Femur (tissue), 1 donor: Measurements from ENCODE around the gene ALDH1A1.
A peak's percentile ranks its signal among the peaks of the same experiment; 100 is the strongest.
"Not testable (repeated sequence)": the region's sequence is repeated elsewhere in the genome, so short reads cannot be mapped to it uniquely, and the experiment has no call there.

Source experiments
- DNase-seq: peaks from one replicate; pipeline ENCODE4 v3.0.0-alpha.2; 2017

The ALDH1A1 gene

GRCh38 chr9:72978744-72979143 lies 25.9 kb upstream of the ALDH1A1 start:
- no peak for DNase-seq

- DNase-seq = no peak
These were observed 24.8 kb upstream of the ALDH1A1 start for GRCh38 chr9:72977670-72978069.

DNA sequence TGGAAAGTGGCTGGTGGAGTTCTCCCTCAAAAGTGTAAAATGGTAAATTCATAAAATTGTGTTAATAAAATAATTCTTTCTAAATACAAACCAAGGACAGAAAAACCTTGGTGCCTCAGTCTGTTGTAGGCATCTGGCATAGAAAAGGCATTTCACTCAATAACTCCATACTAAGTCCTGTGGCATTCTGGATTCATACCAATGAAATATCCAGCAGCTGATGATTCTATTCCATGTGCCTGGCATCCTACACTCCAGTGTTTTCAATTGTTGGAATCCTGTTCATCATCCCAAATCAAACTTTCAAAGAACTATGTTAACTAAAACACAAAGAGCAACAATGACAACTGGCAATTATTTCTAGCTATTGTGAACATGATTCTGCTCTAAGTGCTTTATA lies 21.6 kb upstream of the ALDH1A1 start:
- no peak for DNase-seq

GRCh38 chr9:72972636-72973035 lies 19.8 kb upstream of the ALDH1A1 start:
- DNase-seq = no peak

GRCh38 chr9:72971411-72971810 lies 18.6 kb upstream of the ALDH1A1 start:
- no peak for DNase-seq

DNA sequence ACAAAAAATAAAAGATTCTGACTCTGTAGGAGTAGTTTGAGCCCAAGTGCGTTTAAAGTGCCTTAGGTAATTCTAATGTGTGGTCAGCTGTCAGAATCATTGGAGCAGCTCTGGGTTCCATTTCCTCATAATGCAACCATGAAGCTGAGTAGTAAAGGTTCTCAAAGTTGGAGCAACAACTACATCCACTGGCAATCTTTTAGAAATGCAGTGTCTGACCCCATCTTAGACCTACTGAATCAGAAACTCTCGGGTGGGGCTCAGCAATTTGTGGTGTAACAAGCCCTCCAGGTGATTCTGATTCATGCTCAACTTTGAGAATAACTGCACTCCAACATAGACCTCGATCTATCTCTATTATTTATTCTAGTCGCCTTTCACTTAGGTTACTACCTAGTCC lies 7.6 kb upstream of the ALDH1A1 start:
- DNase-seq = no peak

DNA sequence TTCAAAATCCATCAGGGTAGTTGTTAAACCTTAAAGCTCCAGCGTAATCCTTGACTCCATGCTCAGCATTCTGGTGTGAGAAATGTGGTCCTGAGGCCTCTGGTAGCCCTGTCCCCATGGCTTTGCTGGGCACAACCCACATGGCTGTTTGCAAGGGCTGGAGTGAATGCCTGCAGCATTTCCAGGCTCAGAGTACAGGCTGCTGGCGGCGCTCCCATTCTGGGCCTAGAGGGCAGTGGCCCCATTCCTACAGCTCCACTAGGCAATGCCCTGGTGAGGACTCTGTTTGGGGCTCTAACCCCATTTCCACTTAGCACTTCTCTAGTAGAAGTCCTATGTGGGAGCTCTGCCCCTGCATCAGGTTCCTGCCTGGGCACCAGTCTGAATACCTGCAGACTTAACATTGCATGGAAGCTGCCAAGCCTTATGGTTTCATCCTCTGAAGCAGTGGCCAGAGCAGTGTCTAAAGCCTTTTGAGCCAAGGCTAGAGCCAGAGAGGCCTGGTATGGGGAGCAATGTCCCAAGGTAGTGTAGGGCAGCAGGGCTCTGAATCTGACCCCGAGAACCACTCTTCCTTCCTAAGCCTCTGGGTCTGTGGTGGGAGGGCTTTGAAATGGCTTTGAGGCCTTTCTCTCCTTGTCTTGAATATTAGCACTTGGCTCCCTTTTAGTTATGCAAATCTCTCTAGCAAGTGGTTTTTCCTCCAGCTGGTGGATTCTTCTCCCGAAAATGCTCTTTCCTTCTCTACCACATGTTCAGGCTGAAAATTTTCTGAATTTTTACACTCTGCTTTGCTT lies 5.8 kb upstream of the ALDH1A1 start:
- no peak for DNase-seq

DNA sequence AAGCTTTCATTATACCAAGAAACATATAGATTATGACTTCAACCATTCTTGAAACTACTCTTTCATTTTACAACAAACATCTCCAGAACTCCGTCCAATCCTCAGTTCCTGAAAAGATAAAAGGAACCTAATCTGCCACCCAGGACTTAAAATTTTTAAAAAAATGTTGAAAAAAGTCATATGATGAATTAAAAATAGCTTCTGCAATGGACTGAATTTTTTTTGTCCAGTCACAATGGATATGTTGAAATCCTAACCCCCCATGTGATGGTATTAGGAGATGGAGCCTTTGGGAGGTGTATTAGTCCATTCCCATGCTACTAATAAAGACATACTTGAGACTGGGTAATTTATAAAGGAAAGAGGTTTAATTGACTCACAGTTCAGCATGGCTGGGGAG lies 2.7 kb upstream of the ALDH1A1 start:
- DNase-seq = no peak

- no peak for DNase-seq
These were observed 2.2 kb upstream of the ALDH1A1 start for GRCh38 chr9:72955126-72955455.

GRCh38 chr9:72954431-72955125 lies 1.7 kb upstream of the ALDH1A1 start:
- DNase-seq = peak; percentile 50

DNA sequence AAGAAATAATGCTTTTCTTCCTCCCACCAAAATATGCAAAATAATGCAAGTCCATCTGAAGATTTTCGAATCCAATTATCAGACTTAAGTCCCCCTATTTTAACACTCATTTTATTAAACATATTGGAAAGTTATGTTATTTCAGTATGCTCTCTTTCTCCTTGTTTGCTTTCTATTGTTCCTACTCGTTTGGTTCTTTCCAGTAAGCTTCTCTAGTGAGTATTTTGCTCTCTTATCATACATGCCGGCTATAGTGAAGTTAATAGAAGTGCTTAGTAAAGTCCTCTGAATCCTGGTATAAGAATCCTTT lies 517 bp downstream of the ALDH1A1 start:
- DNase-seq = no peak

DNA sequence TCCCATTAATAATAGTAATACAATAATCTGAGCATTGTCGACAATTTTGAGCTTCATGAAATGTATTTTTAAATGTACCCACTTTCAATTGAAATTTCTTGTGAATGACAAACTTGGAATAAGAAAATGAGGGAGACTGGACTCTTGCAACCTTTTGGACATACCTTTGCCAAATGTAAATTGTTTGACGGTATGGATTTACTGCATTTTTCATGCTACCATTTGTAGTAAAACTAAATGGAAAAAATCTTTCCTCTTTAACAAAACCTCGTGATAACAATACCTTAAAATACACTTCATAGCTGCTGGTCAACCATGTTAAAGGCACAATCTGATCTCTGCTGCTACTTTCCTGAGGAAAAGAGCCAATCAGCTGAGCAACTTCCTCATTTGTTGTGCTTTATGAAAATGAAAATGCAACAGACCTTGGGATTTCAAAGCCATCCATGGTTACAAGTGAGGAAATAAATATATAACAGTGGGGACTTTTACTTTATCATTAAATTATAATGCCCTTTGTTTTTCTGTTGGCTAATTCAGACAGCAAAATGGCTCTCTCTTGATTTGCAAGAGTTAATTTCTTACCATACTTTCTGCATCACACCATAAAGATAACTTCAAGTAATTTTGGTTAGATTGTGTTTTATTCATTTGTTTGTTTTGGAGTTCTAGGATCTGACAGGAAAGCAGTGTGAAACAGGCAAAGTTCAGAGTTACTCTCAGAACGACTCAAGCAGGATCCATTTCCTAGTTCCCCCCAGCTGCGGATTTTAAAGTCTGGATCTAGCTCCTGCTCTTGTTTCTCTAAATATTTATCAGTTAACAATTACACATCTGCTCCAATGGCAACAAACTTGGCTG lies 1.1 kb downstream of the ALDH1A1 start:
- DNase-seq = no peak

- no peak for DNase-seq
These were observed 1.9 kb downstream of the ALDH1A1 start for GRCh38 chr9:72950875-72951442.

- DNase-seq = no peak
These were observed 2.9 kb downstream of the ALDH1A1 start for GRCh38 chr9:72949918-72950325.

DNA sequence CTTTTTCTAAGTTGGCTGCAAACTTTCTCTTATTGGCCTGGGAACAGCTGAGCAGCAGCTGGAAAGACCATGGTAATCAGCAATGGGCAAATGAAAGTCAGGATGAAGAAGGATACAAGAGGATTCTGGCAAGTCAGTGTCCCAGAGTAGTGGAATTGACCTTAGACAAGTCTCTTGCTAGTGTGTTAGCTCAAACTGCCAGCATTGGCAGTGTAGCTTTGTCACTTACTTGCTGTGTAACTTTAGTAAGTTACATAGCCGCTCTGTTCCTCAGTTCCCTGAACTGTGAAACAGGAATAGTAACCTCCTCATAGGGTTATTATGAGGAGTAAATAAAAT lies 3.6 kb downstream of the ALDH1A1 start:
- no peak for DNase-seq

DNA sequence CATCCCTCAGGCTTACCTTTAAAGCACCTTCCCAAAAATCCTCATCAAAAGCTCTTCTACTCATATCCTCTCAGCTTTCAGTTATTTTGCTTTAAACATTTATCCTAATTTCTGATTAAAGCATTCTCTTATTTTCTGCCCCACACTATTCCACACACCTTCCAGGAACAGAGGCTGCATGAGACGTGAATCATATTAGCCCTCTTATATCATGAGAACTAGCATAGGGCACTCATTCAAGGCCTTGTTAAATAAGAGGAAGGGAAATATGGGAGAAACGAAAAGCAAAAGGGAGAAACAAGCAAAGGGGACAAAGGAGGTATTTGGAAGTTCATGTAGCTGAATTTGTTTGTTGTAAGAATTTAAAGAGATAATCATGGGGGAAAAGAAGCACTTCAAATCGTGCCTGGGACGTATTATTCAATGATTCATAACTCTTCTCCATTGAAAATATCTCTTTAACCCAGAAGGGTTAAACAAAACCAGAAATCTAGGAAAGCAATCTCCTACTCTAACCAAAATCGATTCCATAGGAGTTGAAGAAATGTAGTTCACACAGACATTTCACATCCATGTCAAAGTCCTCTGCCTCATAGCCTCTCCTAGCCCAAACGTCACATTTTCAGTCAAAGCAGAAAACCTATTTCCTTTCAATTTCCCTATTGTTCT lies 4.1 kb downstream of the ALDH1A1 start:
- no peak for DNase-seq

- DNase-seq = no peak
These were observed 4.8 kb downstream of the ALDH1A1 start for GRCh38 chr9:72947984-72948465.

DNA sequence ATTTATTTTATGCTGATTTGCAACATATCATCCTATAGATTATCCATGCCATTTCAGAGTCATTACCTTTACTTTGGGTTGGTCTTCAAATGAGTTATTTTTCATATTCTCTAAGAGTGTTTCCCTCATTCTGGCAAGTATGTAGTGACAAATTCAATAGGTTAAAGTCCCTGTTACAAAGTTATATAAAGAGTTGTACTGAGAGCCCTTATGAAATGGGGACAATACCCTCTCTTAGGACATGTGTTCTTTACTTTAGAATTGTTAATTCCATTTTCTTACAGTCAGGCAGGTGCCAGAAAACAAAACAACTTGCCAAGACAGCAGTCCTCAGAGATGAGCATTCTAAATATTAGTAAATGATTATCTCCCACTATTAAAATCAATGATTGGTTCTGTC lies 6.0 kb downstream of the ALDH1A1 start:
- no peak for DNase-seq

DNA sequence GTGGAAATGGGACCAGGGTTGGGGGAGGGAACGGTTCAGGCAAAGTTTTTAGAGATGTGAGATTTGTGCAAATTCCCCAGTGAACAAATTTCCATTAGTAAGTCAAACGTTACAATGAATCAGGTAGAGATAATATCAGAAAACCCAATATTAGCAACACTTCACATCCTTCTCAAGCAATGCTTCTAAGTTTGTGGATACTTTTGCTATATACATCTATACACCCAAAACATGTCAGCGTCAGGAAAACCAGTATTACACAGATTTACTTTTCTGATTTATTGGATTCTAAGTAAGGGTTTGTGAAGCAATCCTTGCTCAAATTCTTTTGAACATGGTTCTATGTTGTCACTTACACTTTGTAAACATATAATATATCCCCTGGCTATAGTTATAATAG lies 6.5 kb downstream of the ALDH1A1 start:
- no peak for DNase-seq

DNA sequence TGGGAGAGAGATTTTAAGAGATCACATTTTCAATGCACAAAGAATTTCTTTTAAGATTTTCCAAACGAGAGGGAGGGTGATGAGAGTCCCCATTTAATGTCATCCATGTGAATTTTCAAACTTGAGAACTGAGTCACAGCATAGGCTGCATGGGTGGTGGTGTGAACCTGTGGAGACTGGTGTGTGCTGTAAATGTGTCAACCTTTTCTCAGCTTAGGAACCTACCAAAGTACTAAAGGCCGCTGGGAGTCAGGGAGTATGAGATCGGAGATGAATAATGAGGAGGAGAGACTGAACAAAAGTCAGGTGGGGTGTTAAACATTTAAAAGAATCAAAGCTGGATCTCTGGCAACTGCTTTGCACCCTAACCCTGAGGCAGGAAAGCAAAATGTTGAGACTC lies 7.5 kb downstream of the ALDH1A1 start:
- DNase-seq = no peak

DNA sequence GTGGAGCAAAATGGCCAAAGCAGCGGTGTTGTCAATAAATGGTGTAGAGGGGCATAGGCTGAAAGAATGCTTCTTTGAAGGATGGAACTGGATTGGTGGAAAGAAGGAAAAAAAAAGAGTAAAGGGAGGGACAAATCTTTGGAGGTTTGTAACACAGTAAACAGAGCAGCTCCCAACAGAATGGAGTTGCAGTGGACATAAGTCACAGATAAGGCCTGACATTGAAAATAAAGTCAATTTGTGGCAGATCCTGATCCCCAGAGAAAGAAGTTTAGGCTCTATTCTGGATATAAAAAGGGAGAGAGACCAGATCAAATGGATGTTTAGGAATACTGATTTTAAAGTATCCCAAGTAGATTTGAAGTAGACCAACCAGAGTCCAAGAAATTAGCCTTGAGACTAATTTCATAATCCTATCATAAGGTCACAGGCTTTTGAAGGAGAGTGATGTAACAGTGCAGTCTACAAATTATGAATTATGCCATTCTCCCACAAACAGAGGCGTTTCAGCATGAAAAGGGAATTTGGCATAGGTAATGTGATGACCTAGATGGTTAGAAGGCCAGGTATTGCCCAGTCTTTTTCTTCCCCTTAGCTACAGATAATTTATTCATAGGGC lies 8.9 kb downstream of the ALDH1A1 start:
- no peak for DNase-seq

GRCh38 chr9:72942451-72942850 lies 10.4 kb downstream of the ALDH1A1 start:
- DNase-seq = no peak

- DNase-seq = not testable (repeated sequence)
These were observed 13.3 kb downstream of the ALDH1A1 start for GRCh38 chr9:72939581-72939980.
